ENCODE measurements around the gene HPN.
"Not testable (repeated sequence)": the region's sequence is repeated elsewhere in the genome, so short reads cannot be mapped to it uniquely, and the experiment has no call there.

The HPN gene

DNA sequence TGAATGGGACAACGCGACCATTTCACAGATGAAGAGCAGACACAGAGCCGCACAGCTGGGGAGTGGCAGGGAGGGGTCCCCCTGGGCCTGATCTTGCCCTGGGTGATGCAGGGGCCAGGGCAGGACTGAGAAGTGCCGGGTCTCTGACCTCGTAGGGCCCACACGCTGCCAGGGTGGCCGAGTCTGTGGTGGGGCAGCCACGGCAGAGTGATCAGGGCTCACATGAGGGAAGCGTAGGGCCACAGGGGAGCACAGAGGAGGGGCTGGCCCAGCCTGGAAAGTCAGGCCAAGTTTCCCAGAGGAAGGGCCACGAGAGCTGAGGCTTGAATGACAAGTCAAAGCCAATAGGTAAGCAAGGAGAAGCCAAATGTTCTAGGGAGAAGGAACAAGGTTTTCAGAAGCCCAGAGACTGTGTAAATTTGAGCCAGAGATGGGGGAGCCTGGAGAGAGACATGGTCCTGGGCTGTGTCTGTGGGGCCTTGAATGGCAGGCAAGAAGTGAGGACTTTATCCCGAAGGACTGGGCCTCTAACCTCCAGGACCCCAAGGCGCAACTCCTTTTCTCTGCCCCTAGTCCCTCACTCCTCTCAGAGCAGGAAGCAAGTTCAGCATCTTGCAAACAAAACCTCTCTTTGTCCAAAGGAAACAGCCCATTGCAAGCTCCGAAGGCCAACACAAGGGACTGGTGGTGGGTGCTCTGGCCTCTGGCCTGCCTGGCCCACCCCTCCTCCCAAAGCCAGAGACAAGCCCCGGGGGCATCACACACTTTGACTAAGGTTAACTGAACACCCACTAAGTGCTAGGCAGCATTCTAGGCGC lies 42.4 kb downstream of the HPN start:
- no peak for DNase-seq (ENCODE audit: low read depth in 2 of 2)

DNA sequence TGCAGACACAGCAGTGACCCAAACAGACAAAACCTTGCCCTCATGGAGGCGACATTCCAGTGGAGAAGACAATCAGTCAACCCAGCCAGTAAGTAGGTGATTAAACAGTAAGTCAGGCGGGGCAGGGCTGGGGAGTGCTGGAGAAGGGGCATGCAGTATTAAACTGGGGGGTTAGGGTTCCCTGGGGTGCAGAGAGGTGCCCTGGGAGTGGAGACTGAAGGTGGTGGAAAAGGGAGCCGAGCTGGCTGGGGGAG lies 42.9 kb downstream of the HPN start:
- no peak for DNase-seq (ENCODE audit: low read depth in 2 of 2)

DNA sequence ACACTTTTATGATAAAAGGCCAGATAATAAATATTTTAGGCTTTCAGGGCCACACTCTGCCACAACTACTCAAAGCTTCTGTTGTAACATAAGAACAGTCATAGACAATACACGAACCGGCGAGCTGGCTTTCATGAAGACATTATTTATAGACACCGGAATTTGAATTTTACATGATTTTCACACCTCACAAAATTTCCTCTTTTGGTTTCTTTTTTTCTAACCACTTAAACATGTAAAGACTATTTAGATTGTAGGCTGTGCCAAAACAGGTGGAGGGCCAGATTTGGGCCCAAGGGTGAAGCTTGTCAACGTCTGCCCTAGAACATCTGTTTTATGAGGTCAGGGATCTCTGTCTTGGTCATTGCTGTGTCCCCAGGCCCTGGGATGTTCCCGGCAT lies 44.4 kb downstream of the HPN start:
- DNase-seq (ENCODE audit: low read depth in 2 of 2): no peak

DNA sequence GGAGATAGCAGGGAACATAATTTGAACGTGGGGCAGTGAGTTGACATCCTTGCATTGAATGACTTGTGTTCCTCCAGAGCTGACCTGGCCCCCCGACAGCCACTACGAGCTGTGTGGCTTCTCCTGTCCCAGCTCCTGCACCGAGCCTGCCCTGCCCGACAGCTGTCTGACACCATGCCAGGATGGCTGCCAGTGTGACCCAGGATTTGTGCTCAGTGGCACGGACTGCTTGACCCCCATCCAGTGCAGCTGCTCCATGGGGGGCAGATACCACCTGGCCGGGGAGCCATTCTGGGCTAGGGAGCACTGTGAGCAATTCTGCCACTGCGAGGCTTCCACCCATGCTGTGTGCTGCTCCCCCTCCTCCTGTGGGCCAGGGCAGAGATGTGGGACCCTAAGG lies 44.9 kb downstream of the HPN start:
- no peak for DNase-seq (ENCODE audit: low read depth in 2 of 2)

DNA sequence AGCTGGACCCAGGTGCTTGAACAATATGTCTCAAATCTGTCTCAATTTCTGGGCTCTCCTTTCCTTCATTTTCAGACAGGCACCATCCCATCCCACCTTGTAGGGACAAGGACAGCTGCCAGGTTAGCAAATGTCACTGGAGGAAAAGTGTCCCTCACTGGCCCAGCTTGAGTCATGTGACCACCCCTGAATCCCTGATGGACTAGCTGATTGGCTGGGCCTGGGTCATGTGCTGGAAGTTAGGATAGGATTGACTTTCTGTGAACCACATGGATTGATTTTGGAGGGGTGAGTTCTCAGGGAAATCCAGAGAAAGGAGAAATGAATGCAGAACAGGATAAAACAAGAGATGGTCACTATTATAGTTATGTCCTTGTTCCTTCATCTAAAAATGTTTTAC lies 45.9 kb downstream of the HPN start:
- no peak for DNase-seq (ENCODE audit: low read depth in 2 of 2)

DNA sequence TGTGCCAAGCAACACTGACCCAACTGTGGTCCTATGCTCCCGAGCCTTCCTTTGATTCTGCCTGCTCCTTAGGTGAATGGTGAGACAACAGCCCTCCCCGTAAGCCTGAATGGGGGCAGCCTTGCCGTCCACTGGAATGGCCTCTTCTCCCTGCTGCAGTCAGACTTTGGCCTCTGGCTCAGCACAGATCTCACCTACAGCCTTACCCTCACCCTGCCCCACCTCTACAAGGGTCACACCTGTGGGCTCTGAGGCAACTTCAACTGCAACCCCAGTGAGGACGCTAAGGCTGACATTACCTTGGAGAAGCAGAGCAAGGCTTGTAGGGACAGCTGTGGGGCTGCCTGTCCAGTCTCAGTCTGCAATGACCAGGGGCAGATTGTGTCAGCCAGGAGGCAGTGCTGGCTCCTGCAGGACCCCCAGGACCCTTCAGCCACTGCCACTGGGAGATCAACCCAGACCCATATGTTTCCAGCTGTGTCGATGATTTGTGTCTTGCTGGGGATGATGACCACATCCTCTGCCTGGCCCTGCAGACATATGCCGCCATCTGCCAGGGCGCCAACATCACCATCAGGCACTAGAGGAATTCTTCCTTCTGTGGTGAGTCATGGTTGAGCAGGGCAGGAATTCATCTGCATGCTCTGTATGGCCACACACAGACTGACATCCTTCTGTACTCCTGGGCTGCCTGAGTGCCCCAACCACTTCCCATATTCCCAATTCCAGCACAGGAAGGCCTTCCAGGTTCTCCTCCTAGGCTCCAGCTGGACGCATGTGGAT lies 46.8 kb downstream of the HPN start:
- no peak for DNase-seq (ENCODE audit: low read depth in 2 of 2)

DNA sequence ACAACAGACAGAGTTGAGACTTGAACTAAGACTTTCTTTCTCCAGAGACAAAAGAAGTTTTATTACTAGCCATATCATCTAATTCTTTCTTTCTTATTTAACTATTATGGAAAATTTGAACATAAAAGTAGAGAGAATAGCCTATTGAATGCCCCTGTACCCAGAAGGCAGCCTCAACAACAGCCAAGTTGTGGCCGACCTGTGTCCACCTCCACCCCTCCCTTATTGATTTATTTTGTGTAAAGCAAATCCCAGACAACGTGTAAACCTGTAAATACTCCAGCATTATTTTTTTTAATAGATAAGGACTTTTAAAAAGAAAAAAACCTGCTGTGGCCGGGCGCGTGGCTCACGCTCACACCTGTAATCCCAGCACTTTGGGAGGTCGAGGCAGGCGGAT lies 48.0 kb downstream of the HPN start:
- no peak for DNase-seq (ENCODE audit: low read depth in 2 of 2)

DNA sequence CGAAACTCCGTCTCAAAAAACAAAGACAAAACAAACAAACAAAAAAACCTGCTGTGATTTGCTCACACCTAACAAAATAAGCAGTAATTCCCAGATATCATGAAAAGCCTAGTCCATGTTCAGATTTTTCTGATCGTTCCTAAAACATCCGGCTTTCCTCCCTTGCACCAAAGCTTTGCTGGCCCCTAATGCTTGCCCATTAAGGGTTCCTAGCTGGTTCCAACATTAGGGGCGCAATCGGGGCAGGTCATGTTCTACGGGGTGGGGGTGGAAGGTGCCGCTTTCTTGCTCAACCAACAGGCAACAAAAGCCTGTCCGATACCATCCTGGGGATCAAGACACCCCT lies 48.6 kb downstream of the HPN start:
- no peak for DNase-seq (ENCODE audit: low read depth in 2 of 2)

DNA sequence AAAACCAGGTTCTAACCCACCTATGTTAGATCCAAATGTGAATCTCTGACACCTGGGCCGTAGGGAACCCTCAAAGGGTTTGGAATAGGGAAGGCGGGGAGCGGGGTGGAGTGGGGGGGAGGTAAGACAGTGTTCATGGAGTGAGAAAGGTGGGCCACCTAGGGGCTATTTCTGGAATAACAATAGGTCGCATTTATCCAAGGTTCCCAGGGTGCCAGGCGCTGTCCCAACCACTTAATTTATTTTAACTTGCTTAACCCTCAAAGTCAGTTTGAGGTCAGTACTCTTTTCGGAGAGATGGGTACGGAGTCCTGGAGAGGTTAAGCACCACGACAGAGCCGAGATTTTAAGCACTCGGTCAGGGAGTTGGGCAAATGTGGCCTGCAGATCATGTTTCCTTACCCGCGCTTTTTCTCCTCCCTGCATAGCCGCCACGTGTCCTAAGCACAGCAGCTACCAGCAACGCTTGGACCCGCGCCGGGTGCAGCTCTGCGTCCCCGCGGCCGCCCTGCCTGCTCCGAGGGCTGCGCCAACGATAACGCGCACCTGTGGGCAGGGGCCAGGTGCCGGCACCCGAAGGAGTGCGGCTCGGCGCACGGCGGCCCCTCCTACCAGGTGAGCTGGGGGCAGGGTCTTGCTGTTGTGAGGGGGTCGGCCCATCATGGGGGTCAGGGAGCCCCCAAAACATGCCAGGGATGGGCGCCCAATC lies 49.1 kb downstream of the HPN start:
- DNase-seq (ENCODE audit: low read depth in 2 of 2): peak in 1 of 2 donors; percentile 42

DNA sequence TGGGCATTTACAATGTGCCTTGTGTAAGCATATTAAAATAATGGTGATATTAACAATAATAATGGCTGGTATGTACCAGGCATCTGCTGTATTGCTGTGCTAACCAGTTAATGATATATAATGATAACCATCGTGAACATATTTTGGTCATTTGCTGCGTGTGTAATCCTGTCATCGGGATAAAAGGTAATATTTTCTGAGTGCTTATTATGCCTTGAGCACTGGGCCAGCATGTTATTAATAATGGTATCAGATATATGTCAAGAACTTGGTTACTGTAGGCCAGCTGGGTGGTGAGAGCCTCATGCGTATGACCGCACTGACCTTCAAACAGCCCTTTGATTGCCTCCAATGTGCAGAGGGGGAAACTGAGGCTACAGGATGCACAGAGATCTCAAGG lies 51.9 kb downstream of the HPN start:
- DNase-seq (ENCODE audit: low read depth in 2 of 2): no peak

DNA sequence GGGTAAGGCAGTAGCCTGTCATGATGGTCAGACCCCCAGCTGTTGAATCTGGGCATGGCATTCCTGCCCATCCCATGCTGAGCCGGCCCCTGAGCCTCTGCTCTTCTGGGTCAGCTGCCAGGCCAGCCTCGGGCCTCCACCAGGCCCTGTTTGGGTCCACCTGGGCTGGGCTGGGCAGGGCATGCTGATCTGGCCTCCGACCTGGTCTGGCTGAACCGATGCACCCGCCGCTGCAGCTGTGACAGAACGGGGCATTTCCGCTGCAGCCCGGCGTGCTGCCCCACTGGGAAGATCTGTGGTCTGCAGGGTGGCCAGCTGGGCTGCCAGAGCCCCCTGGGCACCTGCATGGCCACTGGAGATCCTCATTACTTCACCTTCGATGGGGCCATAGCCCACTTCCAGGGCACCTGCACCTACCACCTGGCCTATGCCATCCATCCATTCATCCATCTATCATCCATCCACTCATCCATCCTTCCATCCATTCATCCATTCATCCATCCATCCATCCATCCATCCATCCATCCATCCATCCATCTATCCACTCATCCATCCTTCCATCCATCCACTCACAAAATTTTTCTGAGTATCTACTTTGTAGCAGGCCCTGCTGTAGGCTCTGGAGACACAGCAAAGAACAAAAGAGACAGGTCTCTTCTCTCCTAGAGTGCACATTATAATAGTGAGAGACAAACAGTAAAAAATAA lies 52.6 kb downstream of the HPN start:
- no peak for DNase-seq (ENCODE audit: low read depth in 2 of 2)

DNA sequence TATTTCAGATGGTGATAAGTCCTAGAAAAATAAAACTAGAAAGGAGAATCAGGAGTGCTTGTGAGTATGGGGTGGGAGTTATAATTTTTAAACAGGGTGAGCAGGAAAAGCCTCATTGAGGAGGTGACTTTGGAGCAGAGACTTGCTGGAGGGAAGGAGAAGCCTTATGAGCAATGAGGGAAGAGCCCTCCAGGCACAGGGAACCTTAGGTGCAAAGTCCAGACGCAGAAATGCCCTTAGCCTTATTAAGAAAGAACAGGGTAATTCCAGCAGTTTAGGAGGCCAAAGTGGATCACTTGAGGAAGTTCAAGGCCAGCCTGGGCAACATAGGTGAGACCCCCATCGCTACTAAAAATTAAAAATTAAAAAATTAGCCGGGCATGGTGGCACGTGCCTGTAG lies 53.1 kb downstream of the HPN start:
- no peak for DNase-seq (ENCODE audit: low read depth in 2 of 2)

DNA sequence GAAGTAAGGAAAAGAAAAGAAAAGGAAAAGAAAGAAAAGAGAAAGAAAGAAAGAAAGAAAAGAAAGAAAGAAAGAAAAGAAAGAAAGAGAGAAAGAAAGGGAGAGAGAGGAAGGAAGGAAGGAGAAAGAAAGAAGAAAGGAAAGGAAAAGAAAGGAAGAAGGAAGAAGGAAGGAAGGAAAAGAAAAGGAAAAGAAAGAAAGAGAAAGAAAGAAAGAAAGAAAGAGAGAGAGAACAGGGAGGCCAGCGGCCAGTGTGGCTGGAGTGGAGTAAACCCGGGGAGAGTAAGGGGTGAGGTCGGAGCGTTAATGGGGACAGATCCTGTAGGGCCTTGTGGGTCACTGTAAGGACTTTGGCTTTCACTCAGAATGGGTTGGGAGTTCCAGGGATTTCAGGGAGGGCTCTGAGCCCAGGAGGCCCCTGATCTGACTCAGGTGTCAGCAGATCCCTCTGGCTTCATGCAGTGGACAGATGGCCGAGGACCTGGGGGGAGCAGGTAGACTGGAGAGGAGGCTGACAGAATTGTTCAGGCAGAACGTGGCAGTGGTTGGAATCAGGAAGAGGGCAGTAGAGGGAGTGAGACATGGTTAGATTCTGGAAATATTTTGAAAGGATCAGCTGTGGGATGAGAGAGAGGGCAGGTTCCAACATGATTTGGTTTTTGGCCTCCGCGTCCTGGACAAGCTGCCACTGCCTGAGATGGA lies 54.3 kb downstream of the HPN start:
- DNase-seq (ENCODE audit: low read depth in 2 of 2): no peak

DNA sequence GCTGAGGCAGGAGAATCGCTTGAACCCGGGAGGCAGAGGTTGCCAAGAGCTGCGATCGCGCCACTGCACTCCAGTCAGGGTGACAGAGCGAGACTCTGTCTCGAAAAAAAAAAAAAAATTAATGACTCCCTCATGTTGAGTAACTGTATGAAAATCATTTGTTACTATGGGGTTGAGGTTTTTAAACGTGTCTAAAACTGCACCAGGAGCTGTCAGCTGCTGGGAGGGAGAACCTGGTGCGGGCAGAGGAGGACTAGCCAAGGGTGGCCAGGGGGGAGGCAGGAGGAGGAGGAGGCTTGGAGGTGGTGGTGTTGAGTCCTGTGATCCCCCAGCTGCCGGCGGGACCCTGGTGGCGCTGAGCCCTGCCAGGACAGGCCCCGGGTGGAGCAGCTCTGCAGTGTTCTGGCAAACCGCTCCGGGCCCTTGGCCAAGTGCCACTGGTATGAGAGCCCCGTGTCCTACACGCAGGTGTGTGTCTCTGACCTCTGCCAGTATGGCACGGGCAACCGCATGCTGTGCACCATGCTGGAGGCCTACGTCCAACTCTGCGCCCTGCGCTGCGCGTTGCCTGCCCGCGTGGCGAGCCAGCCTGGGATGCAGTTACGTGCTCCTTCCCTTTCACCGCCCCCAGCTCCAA lies 57.0 kb downstream of the HPN start:
- no peak for DNase-seq (ENCODE audit: low read depth in 2 of 2)

DNA sequence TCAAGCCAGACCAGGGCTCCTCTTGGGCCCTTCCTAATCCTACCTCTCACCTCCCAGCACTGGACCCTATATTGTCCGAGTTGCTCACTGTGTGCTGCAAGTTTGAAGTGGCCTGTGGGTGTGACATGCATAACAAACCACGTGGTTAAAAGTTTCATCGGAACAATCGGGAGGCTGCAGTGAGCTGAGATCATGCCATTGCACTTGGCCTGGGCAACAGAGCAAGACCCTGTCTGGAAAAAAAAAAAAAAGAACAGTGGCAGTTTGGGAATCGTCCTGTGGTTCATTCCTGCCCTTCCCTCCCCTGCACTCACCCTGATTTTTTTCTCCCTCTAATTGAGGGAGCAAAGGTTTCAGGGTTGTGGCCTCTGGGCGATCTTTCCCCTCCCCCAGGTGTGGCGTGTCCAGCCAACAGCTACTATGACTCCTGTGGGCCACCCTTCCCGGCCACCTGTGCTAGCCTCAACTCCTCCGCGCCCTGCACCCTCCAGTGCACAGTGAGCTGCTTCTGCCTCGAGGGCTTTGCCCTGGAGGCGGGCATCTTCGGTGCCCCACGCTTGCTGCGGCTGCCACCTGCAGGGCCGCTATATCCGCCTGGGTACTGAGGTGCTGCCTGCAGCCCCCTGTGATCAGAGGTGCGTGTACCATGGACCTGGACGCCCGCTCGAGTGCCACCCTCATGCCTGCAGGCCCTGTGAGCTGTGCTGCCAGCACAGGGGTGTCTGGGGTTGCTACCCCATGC lies 57.8 kb downstream of the HPN start:
- DNase-seq (ENCODE audit: low read depth in 2 of 2): no peak

DNA sequence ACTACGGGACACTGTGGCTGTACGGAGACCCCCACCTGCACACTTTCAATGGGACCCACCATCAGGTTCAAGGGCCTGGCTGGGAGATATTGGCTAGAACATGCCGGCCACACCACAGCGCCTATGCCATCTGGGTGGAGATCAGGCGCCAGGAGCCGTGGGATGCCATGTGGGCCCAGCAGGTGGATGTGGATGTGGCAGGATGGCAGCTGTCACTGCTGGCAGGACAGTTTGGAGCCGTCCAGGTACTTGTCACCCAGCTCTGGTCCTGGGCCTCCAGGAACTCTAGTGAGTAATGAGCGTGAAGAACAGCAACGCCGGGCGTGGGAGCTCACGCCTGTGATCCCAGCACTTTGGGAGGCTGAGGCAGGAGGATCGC lies 58.4 kb downstream of the HPN start:
- no peak for DNase-seq (ENCODE audit: low read depth in 2 of 2)

DNA sequence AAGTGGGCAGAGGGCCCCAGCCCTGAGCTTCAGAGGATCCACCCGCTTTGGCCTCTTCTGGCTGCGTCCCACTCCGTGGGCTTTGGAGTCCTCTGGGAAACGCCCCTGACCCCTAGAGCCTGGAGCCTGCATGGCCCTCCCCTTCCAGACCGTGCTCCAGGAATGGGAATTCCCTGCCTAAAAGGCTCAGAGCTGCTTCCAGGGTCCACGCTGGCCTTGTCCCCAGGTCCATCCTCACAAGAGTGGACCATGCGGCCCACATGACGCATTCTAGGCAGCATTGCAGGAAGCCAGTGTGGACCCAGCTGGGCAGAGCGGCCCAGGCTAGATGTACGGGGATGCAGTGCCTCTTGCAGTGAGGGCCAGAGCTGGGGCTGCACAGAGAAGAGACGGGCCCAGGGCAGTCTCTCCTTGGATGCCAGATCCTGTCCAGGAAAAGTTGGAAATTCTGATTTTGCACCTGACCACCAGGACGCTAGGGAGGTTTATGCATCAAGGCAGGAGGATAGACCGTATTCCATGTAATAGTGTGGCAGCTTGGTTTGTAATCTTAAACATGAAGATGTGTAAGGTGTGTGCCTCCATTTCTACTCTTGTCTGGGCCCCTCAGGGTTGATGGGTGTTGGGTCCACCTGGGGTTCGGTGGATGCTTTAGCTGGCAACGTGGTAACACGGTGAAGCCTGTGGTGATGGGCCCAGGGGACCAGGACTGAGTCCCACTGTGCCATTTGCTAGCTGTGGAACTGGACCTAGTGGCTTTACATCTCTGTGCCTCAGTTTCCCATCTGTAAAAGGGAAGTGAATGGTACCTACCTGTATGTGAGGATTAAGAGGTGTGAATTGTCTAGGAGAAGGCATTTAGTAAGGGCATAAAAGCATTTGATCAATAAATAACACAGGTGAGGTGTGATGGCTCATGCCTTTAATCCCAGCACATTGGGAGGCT lies 59.3 kb downstream of the HPN start:
- no peak for DNase-seq (ENCODE audit: low read depth in 2 of 2)

DNA sequence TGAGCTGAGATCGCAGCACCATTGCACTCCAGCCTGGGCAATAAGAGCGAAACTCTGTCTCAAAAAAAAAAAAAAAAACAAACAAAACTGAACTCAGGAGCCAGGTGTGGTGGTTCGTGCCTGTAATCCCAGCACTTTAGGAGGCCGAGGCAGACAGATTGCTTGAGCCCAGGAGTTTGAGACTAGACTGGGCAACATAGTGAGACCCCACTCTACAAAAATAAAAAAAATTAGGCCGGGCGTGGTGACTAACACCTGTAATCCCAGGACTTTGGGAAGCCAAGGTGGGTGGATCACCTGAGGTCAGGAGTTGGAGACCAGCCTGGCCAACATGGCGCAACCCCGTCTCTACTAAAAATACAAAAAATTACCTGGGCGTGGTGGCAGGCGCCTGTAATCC lies 60.4 kb downstream of the HPN start:
- not testable (repeated sequence) for DNase-seq (ENCODE audit: low read depth in 2 of 2)

DNA sequence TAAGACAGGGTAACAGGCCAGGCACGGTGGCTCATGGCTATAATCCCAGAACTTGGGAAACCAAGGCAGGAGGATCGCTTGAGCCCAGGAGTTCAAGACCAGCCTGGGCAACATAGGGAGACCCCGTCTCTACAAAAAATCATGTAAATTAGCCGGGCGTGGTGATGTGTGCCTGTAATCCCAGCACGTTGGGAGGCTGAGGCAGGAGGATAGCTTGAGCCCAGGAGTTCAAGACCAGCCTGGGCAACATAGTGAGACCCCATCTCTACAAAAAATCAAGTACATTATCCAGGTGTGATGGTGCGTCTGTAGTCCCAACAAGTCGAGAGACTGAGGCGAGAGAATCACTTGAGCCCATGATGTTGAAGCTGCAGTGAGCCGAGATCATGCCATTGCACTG lies 62.1 kb downstream of the HPN start:
- not testable (repeated sequence) for DNase-seq (ENCODE audit: low read depth in 2 of 2)

DNA sequence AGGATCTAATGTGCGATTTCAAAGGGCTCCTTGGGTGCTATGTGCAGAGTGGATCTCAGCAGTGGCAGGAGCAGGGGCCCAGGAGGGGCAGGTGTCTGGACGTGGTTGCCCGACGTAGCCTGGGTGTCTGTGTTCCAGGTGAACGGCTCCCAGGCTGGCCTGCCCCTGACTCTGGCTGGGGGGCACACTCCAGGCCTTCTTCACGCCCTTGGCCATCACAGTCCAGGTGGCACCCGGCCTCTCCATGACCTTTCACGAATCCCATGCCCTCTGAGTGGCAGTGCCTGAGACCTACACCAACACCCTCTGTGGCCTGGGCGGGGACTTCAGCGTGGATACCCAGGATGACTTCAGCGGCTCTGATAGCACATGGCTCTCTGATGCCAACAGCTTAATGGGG lies 62.8 kb downstream of the HPN start:
- no peak for DNase-seq (ENCODE audit: low read depth in 2 of 2)

Measured in stimulated activated CD4-positive, alpha-beta T cell treated with anti-CD3 and anti-CD28 coated beads, Interleukin-15, amount 100 ng/mL, for 48 hours (primary cell).